ENCODE data around the gene MTG2. TPM values are rescaled to one million over a fixed set of nuclear protein-coding genes. Genes with fewer than 3 reads are reported as not detected.

MTG2 gene
- total and polyA plus RNA-seq, 10 of the 15 experiments (the other 5 are each of a cell fraction or from before 2014, with no cell fraction given), result 6.2 to 52.4 (median 34.3) TPM

DNA sequence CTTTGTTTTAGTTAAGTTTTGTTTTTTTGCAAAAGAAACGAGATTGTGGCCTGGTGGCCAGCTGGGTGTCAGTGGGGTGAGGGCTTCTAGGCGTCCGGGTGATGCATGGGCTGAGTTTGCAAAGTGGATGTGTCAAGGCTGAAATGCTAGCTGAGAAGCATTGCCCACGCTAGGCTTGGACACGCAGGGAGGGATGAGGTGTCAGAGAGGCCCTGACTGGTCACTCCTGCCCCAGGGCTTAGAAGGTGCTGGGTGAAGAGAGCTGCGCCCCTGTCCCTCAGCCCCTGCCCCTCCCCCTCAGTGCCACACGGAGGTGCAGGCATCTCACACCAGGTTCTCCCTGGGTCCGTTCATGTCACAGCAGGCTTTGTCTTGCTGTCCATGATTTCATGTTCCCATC is 63.6 kb downstream of the MTG2 start:
- intact Hi-C loops (cut with micrococcal nuclease; ENCODE audit: unreplicated experiment), result no loop called here
- no peaks in the 10 kb centered on the region; the same call in 1 of the 2 replicates for H4K20me1 ChIP-seq (ENCODE audit: control insufficient read depth, insufficient read depth)

More for the DNA sequence above, 63.6 kb downstream of the MTG2 start:
- no peak overlapping the region for H3K9ac ChIP-seq (ENCODE audit: control insufficient read depth, insufficient read depth, low read length)
- in situ Hi-C loops (cut with MboI), result no loop called here
- H3K27me3 ChIP-seq (replicated peaks in 1 of 2; ENCODE audit: control insufficient read depth in 2 of 2, insufficient read depth in 2 of 2, low read length in 1 of 2), result no peaks in the 10 kb centered on the region
- H3K4me2 ChIP-seq (ENCODE audit: control insufficient read depth, insufficient read depth), result no peak overlapping the region
- no peak for FAIRE-seq
- DNase-seq (ENCODE audit: low read depth, low spot score), result no peak
- no peak overlapping the region for H3K27ac ChIP-seq (ENCODE audit: control insufficient read depth, insufficient read depth)
- H3K4me1 ChIP-seq (ENCODE audit: control insufficient read depth, insufficient read depth, low read length), result no peaks in the 10 kb centered on the region
- SMC1A ChIA-PET (ENCODE audit: uncharacterized antibody, unreplicated experiment), result no interaction called here
- WGBS (ENCODE audit: insufficient coverage, insufficient replicate concordance, low lambda C conversion rate, missing lambda C conversion rate), result 70% methylated on average over 8 of the region's 8 CpGs
- no TSS peak for BruUV-seq (replicated peaks)
- H3K9me3 ChIP-seq (replicated peaks; ENCODE audit: control insufficient read depth, insufficient read depth, low read length), result no peaks in the 10 kb centered on the region
- no peak overlapping the region for H2AFZ ChIP-seq (ENCODE audit: control insufficient read depth, low read depth, low read length)
- H3K36me3 ChIP-seq (ENCODE audit: control insufficient read depth in 2 of 2, insufficient read depth in 2 of 2, low read length in 1 of 2), result no peaks in the 10 kb centered on the region; a peak in 2 of 4 replicates
- RAD21 ChIA-PET (ENCODE audit: unreplicated experiment), result no interaction called here
- peaks cover 5% of the 10 kb centered on the region for H3K79me2 ChIP-seq (ENCODE audit: control insufficient read depth, insufficient read depth, low read length)
- TF ChIP-seq PAX5 (IDR thresholded peaks at IDR 0.05; ENCODE audit: borderline replicate concordance, low read depth, low read length) (no peak), SPI1 (IDR thresholded peaks at IDR 0.05; ENCODE audit: borderline replicate concordance, insufficient read depth, low read depth, low read length) (no peak), FOXK2 (IDR thresholded peaks at IDR 0.05) (no peak), IRF5 (IDR thresholded peaks at IDR 0.05; ENCODE audit: borderline replicate concordance) (no peak)
- no peak overlapping the region for H3K4me3 ChIP-seq
- POLR2A ChIA-PET, result no interaction called here
- CTCF ChIA-PET, result no interaction called here
- ATAC-seq, result no peak

Measured in GM12878 (cell line).